Neuron (in vitro differentiated cells): Measurements from ENCODE around the gene PRKCD.

Experiments
- H2AFZ ChIP-seq: one replicate; pipeline ENCODE4 v1.6.1; 2013; ENCODE audit warnings: low read depth, mild to moderate bottlenecking, inconsistent platforms, low read length, moderate library complexity
- H3K27me3 ChIP-seq: one replicate; pipeline ENCODE4 v1.6.1; 2013; ENCODE audit warnings: low read length; ENCODE audit not compliant: insufficient read depth
- H3K36me3 ChIP-seq: one replicate; pipeline ENCODE4 v1.6.1; 2013; ENCODE audit warnings: low read length; ENCODE audit not compliant: insufficient read depth
- H3K4me1 ChIP-seq: one replicate; pipeline ENCODE4 v1.6.1; 2013; ENCODE audit warnings: low read length; ENCODE audit not compliant: insufficient read depth
- H3K4me3 ChIP-seq: 2 replicates; pipeline ENCODE4 v1.5.1; 2013; ENCODE audit warnings: mild to moderate bottlenecking, low read length, moderate library complexity
- H3K9me3 ChIP-seq: one replicate; pipeline ENCODE4 v1.6.1; 2013; ENCODE audit warnings: low read length

The PRKCD gene

GRCh38 chr3:53154881-53155285 lies 6.1 kb upstream of the PRKCD start:
- no peak overlapping the region for H2AFZ ChIP-seq

GRCh38 chr3:53155760-53156159 lies 5.2 kb upstream of the PRKCD start:
- H3K27me3 ChIP-seq: peaks cover 94% of the 10 kb centered on the region
- no peak overlapping the region for H3K4me3 ChIP-seq
- H2AFZ ChIP-seq: no peak overlapping the region
- H3K36me3 ChIP-seq: no peaks in the 10 kb centered on the region
- no peaks in the 10 kb centered on the region for H3K4me1 ChIP-seq
- no peaks in the 10 kb centered on the region for H3K9me3 ChIP-seq

More at GRCh38 chr3:53154881-53155285, 6.1 kb upstream of the PRKCD start:
- H3K4me3 ChIP-seq: no peak overlapping the region
- no peaks in the 10 kb centered on the region for H3K36me3 ChIP-seq
- H3K27me3 ChIP-seq: peaks cover 94% of the 10 kb centered on the region
- H3K9me3 ChIP-seq: no peaks in the 10 kb centered on the region
- no peaks in the 10 kb centered on the region for H3K4me1 ChIP-seq

- Histone ChIP-seq H3K27me3 (peaks cover 96% of the 10 kb centered on the region), H3K9me3 (no peaks in the 10 kb centered on the region), H3K4me1 (no peaks in the 10 kb centered on the region), H2AFZ (no peak overlapping the region), H3K36me3 (no peaks in the 10 kb centered on the region), H3K4me3 (no peak overlapping the region)
Measured at GRCh38 chr3:53156368-53156834, 4.6 kb upstream of the PRKCD start.

GRCh38 chr3:53157974-53158580 lies 2.9 kb upstream of the PRKCD start:
- Histone ChIP-seq H2AFZ (no peak overlapping the region), H3K4me3 (no peak overlapping the region), H3K4me1 (peaks cover 2% of the 10 kb centered on the region), H3K36me3 (no peaks in the 10 kb centered on the region), H3K9me3 (no peaks in the 10 kb centered on the region), H3K27me3 (peaks cover 92% of the 10 kb centered on the region)

GRCh38 chr3:53158765-53159155 lies 2.2 kb upstream of the PRKCD start:
- Histone ChIP-seq H3K4me1 (peaks cover 9% of the 10 kb centered on the region), H3K9me3 (no peaks in the 10 kb centered on the region), H3K4me3 (no peak overlapping the region), H2AFZ (no peak overlapping the region), H3K27me3 (peaks cover 88% of the 10 kb centered on the region), H3K36me3 (no peaks in the 10 kb centered on the region)

GRCh38 chr3:53159156-53160060 lies 1.6 kb upstream of the PRKCD start:
- H3K4me1 ChIP-seq: peaks cover 9% of the 10 kb centered on the region
- H3K4me3 ChIP-seq: no peak overlapping the region
- H2AFZ ChIP-seq: no peak overlapping the region
- H3K27me3 ChIP-seq: peaks cover 81% of the 10 kb centered on the region
- no peaks in the 10 kb centered on the region for H3K9me3 ChIP-seq
- no peaks in the 10 kb centered on the region for H3K36me3 ChIP-seq

GRCh38 chr3:53160061-53160659 lies 849 bp upstream of the PRKCD start:
- Histone ChIP-seq H3K36me3 (no peaks in the 10 kb centered on the region), H3K4me3 (peak overlapping the region; percentile 41), H3K9me3 (no peaks in the 10 kb centered on the region), H2AFZ (no peak overlapping the region), H3K27me3 (peaks cover 74% of the 10 kb centered on the region), H3K4me1 (peaks cover 9% of the 10 kb centered on the region)

GRCh38 chr3:53161450-53161819 lies 426 bp downstream of the PRKCD start:
- Histone ChIP-seq H3K27me3 (peaks cover 62% of the 10 kb centered on the region), H3K4me1 (peaks cover 9% of the 10 kb centered on the region), H3K36me3 (no peaks in the 10 kb centered on the region), H3K4me3 (peak overlapping the region; percentile 41), H2AFZ (peak overlapping the region; percentile 68), H3K9me3 (no peaks in the 10 kb centered on the region)

GRCh38 chr3:53161820-53162671 lies 1.0 kb downstream of the PRKCD start:
- no peak overlapping the region for H2AFZ ChIP-seq
- H3K36me3 ChIP-seq: no peaks in the 10 kb centered on the region
- no peaks in the 10 kb centered on the region for H3K9me3 ChIP-seq
- peaks cover 12% of the 10 kb centered on the region for H3K4me1 ChIP-seq
- H3K4me3 ChIP-seq: peak overlapping the region; percentile 41
- peaks cover 56% of the 10 kb centered on the region for H3K27me3 ChIP-seq

- no peak overlapping the region for H3K4me3 ChIP-seq
- H3K36me3 ChIP-seq: no peaks in the 10 kb centered on the region
- H3K27me3 ChIP-seq: peaks cover 48% of the 10 kb centered on the region
Measured at GRCh38 chr3:53162672-53163443, 1.8 kb downstream of the PRKCD start.

GRCh38 chr3:53163444-53164387 lies 2.7 kb downstream of the PRKCD start:
- no peak overlapping the region for H3K4me3 ChIP-seq
- peaks cover 40% of the 10 kb centered on the region for H3K27me3 ChIP-seq

More at GRCh38 chr3:53162672-53163443, 1.8 kb downstream of the PRKCD start:
- no peak overlapping the region for H2AFZ ChIP-seq
- peaks cover 15% of the 10 kb centered on the region for H3K4me1 ChIP-seq
- no peaks in the 10 kb centered on the region for H3K9me3 ChIP-seq

More at GRCh38 chr3:53163444-53164387, 2.7 kb downstream of the PRKCD start:
- Histone ChIP-seq H3K36me3 (no peaks in the 10 kb centered on the region), H3K4me1 (peaks cover 23% of the 10 kb centered on the region), H3K9me3 (no peaks in the 10 kb centered on the region), H2AFZ (no peak overlapping the region)
